D341Med (cell line): ENCODE results near the gene METTL1.
"Not testable (repeated sequence)": the region's sequence is repeated elsewhere in the genome, so short reads cannot be mapped to it uniquely, and the experiment has no call there.

Experiments used
- DNase-seq: peaks from one replicate; pipeline ENCODE4 v3.0.0; 2012; ENCODE audit warnings: low spot score

The METTL1 gene

DNA sequence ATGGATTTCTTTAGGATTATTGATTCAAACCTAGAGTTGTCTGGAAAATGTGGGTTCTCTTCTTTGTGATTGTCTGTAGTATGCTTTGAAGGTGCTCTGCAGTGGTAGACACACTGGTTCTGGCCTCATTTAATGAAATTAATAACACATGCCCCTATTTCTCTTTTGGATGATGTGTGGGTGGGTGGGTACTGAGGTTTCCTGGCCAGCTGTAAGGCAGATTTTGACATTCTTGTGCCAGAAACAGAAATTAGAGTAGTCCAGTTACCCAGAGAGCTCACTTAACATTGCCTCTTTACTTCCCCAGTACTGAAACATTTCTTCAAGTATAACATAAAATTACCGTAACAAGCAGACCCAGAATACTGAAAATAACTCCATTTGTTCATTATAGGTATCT, 25.1 kb upstream of the METTL1 start:
- no peak for DNase-seq

DNA sequence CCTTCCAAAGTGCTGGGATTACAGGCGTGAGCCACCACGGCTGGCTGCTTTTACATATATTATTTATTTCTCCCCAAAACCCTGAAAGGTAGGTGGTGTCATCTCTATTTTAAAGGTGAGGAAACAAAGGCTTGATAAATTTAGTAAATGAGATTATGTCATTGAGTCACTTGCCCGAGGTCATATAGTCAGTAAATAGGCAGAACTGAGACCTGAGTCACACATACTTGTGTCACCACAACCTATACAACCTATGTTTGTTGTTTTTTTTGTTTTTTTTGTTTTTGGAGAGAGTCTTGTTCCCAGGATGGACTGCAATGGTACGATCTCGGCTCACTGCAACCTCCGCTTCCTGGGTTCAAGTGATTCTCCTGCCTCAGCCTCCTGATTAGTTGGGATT, 23.4 kb upstream of the METTL1 start:
- DNase-seq, result no peak

DNA sequence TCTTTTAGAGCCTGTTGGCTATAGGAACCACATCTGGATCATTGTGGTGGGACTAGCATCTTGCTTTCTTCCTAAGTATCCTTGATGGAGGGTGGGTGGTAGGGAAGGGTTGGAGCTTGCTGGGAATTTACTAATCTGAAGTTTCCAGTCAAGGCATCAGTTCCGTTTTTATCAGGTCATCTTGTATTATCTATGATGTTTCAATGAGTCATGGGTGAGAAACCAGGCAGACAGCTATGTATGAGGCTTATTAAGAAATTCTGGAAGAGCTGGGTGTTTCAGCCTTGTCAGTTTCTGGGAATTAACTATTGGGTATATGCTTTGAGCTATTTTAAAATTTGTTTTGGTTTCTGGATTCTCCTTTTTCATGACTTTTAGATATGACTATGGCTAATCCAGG, 22.0 kb upstream of the METTL1 start:
- no peak for DNase-seq

- no peak for DNase-seq
Observed at GRCh38 chr12:57783861-57784260, 12.0 kb upstream of the METTL1 start.

DNA sequence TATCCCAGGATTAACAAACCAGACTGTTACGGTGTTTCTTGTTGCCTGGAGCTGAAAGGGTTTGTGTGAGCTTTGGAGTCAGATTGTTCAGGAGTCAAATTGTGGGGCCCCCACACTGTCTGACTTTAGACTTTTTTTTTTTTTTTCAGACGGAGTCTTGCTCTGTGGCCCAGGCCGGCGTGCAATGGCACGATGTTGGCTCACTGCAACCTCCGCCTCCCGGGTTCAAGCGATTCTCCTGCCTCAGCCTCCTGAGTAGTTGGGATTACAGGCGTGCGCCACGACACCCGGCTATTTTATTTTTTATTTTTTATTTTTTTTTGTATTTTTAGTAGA, 11.5 kb upstream of the METTL1 start:
- no peak for DNase-seq

DNA sequence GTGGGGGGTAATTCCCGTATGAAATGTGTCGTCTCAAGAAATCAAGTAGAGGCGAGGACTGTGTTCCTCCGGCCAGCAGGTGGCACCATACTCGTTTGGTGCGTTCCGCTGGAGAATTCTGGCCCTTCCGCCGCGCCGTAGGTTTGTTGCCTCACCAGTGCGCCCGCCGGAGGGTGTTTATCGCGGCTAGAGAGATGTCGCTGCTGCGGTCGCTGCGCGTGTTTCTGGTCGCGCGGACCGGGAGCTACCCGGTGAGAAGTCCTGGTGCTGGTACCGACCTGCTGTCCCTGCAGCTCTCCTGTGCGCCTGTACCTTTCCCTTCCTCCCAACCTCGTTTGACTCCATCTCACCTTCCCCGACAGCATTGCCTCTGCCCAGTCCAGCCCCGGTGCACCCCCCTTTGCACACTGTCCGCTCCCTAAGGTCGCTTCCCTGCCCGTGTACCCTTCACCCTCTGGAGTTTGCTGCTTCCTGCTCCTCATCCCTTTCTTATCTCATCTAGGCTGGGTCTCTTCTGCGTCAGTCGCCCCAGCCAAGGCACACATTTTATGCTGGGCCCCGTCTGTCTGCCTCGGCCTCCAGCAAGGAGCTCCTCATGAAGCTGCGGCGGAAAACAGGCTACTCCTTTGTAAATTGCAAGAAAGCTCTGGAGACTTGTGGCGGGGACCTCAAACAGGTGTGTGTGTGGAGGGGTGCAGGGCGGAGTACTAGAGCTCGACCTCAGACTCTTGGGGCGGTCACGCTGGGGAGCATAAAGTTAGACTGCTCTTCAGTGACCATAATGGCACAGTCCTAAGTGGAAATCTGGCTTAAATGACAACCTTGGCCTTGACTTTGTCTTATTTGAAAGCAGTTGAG, 10.9 kb upstream of the METTL1 start, which contains the start of gene TSFM:
Gene TSFM (plus strand): TSS at position 180 of the 858 bp plus-strand sequence. CDS start 15 bp downstream, at position 195.
- DNase-seq, result peak; percentile 91

GRCh38 chr12:57782243-57782607, 10.3 kb upstream of the METTL1 start:
- no peak for DNase-seq

DNA sequence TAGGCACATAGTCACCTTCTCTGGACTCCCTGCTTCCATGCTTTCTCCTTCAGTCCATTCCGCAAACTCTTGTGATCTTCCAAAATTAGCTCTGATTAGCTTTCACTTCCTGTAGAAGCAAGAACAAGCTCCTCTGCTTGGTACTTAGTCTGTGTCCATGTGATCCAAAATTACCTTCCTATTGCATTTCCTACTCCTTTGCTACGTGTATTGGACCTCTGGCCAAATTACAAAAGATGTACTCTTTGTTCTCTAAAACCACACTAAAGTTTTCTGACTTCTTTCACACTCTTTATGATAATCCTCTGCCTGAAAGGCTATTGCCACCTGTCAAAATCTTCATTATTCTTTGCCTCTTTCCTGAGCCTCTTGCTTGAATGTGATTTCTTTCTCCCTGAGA, 9.9 kb upstream of the METTL1 start:
- DNase-seq, result no peak

DNA sequence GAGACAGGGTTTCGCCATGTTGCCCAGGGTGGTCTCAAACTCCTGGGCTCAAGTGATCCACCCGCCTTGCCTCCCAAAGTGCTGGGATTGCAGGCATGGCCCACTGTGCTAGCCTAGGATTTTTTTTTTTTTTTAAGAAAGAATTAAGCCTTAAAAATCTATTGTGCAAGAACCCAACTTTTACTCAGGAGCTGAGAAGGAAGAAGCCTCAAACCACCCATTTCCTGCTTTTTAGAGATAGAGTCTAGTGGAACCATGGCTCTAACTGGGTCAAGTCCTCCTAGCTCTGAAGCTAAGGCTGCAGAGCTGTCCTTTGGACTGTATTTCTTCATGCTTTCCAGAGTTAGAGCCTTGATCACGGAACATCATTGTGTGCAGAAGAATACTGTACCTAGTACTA, 9.3 kb upstream of the METTL1 start:
- DNase-seq, result no peak

DNA sequence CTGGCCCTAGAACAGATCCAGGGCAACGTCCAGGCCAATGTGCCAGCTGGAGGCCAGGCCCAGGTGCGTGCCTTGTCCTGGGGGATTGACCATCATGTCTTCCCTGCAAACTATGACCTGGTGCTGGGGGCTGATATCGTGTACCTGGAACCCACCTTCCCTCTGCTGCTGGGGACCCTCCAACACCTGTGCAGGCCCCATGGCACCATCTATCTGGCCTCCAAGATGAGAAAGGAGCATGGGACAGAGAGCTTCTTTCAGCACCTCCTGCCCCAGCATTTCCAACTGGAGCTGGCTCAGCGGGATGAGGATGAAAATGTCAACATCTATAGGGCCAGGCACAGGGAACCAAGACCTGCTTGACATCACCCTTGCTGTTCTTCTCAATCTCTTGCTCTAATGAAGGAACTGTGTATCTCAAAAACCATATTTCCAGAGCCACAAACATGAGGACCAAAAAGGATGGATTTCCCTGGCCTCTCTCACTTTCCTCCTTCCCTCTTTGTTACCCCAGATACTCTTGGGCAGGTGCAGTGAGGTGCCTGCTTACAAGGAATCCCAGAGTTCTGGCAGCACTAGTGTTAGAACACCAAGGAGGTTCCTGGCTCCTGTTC, 8.5 kb upstream of the METTL1 start:
- DNase-seq, result no peak

- DNase-seq, result no peak
Observed at GRCh38 chr12:57779736-57780135, 7.8 kb upstream of the METTL1 start.

DNA sequence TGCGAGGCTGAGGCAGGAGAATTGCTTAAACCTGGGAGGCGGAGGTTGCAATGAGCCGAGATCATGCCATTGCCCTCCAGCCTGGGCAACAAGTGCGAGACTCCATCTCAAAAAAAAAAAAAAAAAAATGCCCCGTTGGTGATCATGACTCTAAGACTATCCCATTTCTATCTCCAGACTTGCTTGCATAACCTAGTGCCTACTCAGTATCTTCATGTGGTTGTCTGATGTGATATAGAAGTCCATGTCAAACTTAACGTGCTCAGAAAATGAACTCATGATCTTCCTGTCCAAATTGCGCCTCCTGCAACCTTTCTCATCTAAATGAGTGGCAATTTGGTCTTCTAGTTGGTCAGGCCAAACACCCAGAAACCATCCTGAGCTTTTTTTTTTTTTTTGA, 6.0 kb upstream of the METTL1 start:
- no peak for DNase-seq

DNA sequence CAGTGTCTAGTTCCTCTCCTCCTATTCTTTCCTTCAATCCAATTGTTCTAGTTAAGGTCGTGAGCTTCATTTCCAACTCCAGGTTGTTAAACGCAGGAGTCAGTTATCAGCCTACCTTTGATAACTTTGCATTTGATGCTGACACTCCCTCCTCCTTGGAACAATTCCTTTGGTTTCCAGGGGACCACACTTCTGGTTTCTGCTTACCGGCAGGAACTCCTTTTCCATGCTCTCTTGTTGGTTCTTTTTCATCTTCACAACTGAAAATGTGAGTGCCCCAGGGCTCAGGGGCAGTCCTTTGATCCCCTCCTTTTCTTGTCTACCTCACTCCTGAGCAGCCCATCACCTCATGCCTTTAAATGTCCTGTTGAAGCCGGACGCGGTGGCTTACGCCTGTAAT, 5.5 kb upstream of the METTL1 start:
- no peak for DNase-seq

- DNase-seq, result no peak
Observed at GRCh38 chr12:57776247-57776587, 4.3 kb upstream of the METTL1 start.

DNA sequence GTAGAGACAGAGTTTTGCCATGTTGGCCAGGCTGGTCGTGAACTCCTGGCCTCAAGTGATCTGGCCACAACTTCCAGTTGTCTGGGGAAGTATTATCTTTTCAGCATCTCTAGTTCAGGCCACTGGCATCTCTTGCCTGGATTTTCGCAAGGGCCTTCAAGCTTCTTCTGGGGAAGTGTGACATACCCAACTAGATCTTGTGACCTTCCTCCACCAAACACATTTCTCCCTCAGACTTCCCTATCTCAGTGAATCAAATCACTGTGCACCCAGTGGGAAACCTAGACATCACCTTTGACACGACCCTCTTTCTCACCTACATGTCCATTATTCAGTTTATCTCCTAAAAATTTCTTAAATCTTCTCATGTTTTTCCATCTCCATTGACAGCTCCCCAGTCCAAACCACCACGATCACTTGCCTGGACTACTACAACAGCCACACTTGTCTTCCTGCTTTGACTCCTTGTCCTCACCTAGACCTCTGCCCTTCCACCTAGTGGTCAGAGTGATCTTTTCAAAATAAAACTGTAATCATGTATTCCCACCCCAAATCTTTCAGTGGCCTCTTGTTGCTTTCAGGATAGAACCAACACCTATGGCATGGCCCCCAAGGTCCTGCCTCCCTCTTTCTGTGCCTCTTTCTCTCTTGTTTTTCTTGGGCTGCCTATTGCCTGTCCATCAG, 3.8 kb upstream of the METTL1 start:
- DNase-seq, result no peak

DNA sequence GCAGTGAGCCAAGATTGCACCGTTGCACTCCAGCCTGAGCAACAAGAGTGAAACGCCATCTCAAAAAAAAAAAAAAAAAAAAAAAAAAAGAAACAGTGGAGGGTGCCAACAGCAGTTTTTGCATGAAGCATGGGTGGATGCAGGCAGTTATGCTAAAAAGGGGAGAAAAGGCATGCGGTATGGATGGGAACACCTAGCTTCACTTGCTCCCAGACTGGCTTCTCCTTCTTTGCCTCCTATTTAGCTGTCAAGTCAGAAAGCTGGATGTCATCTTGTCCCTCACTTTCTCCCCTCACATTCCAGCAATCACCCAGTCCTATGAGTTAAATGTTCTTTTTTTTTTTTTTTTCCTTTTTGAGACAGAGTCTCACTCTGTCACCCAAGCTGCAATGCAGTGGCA, 3.1 kb upstream of the METTL1 start:
- no peak for DNase-seq

DNA sequence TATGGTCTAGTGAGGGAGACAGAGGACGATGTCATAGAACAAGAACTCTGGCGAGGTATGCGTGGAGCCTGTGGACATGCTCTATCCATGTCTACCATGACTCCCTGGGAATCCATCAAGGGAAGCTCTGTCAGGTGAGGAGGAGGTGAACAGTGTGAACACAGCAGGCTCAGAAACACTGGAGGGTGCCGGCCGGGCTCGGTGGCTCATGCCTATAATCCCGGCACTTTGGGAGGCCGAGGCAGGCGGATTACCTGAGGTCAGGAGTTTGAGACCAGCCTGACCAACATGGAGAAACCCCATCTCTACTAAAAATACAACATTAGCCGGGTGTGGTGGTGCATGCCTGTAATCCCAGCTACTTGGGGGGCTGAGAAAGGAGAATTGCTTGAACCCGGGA, 2.7 kb upstream of the METTL1 start:
- DNase-seq, result not testable (repeated sequence)

GRCh38 chr12:57772429-57773322, 771 bp upstream of the METTL1 start, which contains the start of gene EEF1AKMT3:
EEF1AKMT3 (plus strand) TSS chr12:57772614; CDS start chr12:57772725, 111 bp downstream.
- peak; percentile 76 for DNase-seq

GRCh38 chr12:57771236-57771872, 551 bp downstream of the METTL1 start:
- peak; percentile 87 for DNase-seq

DNA sequence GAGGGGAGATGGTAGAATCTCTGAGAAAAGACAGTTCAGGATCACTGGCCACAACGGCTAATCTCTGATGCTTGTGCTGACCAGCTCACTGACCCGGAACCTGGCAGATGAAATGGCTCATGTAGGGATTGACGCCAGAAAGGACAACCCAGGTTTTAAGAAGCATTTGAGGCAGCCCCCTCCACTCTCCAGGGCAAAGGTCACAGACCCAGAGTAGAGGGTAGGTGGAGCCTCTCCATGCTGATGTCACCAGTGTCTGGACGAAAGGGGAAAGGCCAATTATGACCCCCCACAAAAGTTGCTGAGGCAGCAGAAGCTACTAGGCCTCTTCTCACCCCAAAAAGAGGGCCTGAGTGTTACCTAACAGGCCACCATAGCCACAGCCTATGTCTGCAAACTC, 1.2 kb downstream of the METTL1 start:
- no peak for DNase-seq

GRCh38 chr12:57769594-57769993, 2.3 kb downstream of the METTL1 start:
- DNase-seq, result no peak

GRCh38 chr12:57767876-57768275, 4.0 kb downstream of the METTL1 start:
- no peak for DNase-seq
